HG02840 (cell line): Measurements from ENCODE around the gene EDDM3A.
"Not testable (repeated sequence)": the region's sequence is repeated elsewhere in the genome, so short reads cannot be mapped to it uniquely, and the experiment has no call there.

ENCODE experiments used
- ATAC-seq: cut with Tn5 transposase; IDR thresholded peaks from one replicate; pipeline ENCODE4 v1.9.1; 2021; ENCODE audit warnings: mild to moderate bottlenecking, moderate library complexity, moderate number of reproducible peaks; ENCODE audit not compliant: unreplicated experiment, low FRiP score

The EDDM3A gene

GRCh38 chr14:20732979-20733635 lies 12.6 kb upstream of the EDDM3A start:
- no peak for ATAC-seq

GRCh38 chr14:20733684-20734429 lies 11.8 kb upstream of the EDDM3A start:
- no peak for ATAC-seq

GRCh38 chr14:20734430-20734806 lies 11.3 kb upstream of the EDDM3A start:
- no peak for ATAC-seq

- ATAC-seq = not testable (repeated sequence)
Observed at GRCh38 chr14:20738292-20738691, 7.4 kb upstream of the EDDM3A start.

- no peak for ATAC-seq
Observed at GRCh38 chr14:20742132-20742531, 3.6 kb upstream of the EDDM3A start.

- ATAC-seq = no peak
Observed at GRCh38 chr14:20743556-20743955, 2.1 kb upstream of the EDDM3A start.

GRCh38 chr14:20746566-20746965 lies 879 bp downstream of the EDDM3A start:
- no peak for ATAC-seq

GRCh38 chr14:20748439-20748838 lies 2.8 kb downstream of the EDDM3A start:
- no peak for ATAC-seq

GRCh38 chr14:20750194-20750593 lies 4.5 kb downstream of the EDDM3A start:
- no peak for ATAC-seq

- ATAC-seq = no peak
Observed at GRCh38 chr14:20751963-20752562, 6.4 kb downstream of the EDDM3A start.

- no peak for ATAC-seq
Observed at GRCh38 chr14:20754308-20754707, 8.6 kb downstream of the EDDM3A start.

GRCh38 chr14:20755037-20755436 lies 9.3 kb downstream of the EDDM3A start:
- ATAC-seq = no peak

GRCh38 chr14:20757965-20758364 lies 12.3 kb downstream of the EDDM3A start:
- ATAC-seq = no peak

GRCh38 chr14:20759465-20759864 lies 13.8 kb downstream of the EDDM3A start:
- not testable (repeated sequence) for ATAC-seq

- ATAC-seq = no peak
Observed at GRCh38 chr14:20760950-20761349, 15.3 kb downstream of the EDDM3A start.

GRCh38 chr14:20768593-20768892 lies 22.9 kb downstream of the EDDM3A start:
- ATAC-seq = no peak

- no peak for ATAC-seq
Observed at GRCh38 chr14:20769421-20769820, 23.7 kb downstream of the EDDM3A start.

- no peak for ATAC-seq
Observed at GRCh38 chr14:20772650-20773049, 27.0 kb downstream of the EDDM3A start.

GRCh38 chr14:20774258-20774824 lies 28.7 kb downstream of the EDDM3A start:
- ATAC-seq = no peak

- ATAC-seq = no peak
Observed at GRCh38 chr14:20775043-20775442, 29.4 kb downstream of the EDDM3A start.

GRCh38 chr14:20775901-20776300 lies 30.2 kb downstream of the EDDM3A start:
- no peak for ATAC-seq

GRCh38 chr14:20781803-20782202 lies 36.1 kb downstream of the EDDM3A start:
- ATAC-seq = no peak
